ENCODE measurements around the gene MCMBP.
"Not testable (repeated sequence)": the region's sequence is repeated elsewhere in the genome, so short reads cannot be mapped to it uniquely, and the experiment has no call there.

MCMBP gene

DNA sequence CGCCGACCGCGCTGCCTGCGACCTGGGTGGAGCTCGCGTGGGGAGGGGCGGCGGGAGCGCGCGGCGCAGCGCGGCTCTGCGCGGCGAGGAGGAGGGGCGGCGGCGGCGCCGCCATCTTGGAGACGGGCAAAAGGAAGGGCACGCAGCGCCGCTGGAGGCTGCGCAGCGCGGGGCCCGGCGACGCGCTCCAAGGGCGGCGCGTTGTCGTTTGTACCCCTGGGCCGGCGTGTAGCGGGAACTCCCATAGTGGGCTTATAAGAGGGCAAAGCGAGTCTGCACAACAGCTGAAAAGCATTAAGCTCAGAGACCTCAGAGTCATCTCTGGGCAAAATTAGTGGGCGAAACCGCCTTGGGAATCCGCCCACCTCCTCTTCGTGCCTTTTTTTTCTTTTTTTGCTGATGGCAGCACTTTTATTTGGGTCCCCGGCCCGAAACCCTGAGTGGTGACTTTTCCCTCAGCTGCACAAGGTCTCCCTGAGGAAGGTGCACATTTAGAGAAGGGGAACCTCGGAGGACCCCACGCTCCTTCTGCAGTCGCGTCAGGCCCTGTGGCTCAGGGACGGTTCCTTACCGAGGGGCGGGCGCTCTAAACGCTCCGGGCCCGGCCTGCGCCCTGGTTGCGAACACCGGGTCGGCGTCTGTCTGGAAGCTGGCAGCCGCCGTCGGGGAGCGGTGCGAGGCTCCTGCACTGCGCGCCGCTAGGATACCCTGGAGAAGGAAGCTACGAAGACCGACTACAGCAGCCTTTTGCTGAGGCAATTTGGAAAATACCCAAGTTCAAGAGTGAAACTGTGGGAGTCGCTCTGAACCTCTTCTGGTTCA, 428 bp upstream of the MCMBP start:
- DNase-seq: peak; percentile 74 to 91 (median 80)

DNA sequence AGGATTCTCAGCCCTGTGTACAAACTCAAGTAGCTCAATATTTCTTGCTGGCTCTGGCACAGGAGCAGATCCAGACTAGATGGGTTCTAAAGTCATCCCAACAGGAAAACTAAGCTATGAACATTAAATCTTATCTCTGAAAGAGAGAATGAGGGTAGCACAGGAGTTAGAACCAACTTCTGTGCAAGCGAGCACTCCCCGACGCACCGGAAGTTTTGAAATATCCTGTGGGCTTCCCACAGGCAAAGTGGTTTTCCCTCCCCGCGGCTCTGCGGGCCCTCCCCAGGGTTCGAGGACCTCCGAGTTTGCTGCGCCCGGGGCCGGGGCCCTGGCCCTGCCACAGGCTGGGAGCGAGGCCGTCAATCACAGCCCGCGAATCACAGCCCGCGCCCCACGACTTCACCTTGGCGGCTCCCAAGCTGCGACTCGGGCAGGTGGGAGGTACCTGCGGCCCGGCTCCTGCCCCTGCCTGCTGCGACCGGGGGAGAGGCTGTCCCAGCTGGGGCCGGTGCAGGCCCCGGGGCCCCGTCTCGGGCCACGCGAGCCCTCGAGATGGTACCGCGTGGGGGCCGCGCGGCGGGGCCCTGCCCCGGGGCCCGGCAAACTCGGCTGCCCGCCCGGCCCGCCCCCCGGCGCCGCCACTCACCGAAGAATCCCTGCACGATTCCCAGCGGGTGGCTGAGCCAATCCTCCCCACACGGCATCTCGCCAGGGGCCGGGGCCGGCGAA, 598 bp downstream of the MCMBP start:
- DNase-seq: peak; percentile 28 to 56 (median 52)

- DNase-seq: not testable (repeated sequence)
Measured at GRCh38 chr10:119869398-119869797, 3.2 kb downstream of the MCMBP start.

DNA sequence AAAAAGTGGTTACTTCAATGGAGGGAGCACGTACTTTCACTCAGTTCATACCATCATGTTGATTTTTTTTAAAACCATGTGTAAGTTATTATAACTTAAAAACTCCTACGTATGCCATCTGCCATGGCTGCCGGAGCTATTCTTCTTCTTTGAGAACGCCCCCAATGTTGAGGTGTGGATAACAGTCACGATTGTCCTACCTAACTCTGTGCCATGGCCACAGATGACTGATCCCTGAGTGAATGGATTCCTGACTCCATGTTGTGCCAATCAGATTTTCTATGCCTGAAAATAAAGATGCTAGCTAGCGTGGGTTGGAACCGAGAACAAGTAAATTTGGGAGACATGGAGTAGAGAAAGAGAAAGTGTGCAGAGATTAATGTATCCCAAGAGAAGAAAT, 5.3 kb downstream of the MCMBP start:
- no peak for DNase-seq

GRCh38 chr10:119865699-119866240, 6.9 kb downstream of the MCMBP start:
- DNase-seq: no peak

- DNase-seq: no peak
Measured at GRCh38 chr10:119863951-119864565, 8.6 kb downstream of the MCMBP start.

GRCh38 chr10:119862524-119862923, 10.1 kb downstream of the MCMBP start:
- DNase-seq: no peak

DNA sequence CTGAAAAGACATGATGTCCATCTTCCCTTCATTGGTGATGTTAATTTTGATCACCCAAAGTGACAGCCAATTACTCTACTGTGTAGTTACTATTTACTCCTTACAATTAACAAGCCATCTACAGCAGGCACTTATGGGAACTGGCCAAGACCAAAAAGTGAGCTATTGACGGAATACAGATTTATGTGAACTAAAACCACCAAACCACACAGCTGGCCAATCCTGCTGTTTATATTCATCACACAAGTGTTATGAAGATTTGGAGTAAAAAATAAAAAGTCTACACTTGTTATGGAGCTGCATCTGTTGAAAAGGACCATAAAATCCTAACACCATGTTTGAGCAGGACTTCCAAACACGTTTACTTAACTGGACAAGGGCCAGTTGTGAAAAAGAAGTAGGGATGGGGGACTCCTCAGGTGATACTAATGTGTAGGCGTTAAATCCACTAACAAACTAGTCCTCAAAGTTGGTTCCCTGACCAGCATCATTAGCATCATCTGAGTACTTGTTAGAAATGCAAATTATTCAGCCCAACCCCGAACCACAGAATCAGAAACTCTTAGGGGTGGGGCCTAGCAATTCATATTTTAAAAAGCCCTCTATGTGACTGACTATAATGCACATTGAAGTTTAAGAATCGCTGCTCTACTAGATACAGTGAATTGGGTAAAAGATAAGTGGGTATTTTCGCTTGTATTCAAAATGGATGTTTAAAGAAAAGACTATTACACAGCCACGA, 11.6 kb downstream of the MCMBP start:
- no peak for DNase-seq

DNA sequence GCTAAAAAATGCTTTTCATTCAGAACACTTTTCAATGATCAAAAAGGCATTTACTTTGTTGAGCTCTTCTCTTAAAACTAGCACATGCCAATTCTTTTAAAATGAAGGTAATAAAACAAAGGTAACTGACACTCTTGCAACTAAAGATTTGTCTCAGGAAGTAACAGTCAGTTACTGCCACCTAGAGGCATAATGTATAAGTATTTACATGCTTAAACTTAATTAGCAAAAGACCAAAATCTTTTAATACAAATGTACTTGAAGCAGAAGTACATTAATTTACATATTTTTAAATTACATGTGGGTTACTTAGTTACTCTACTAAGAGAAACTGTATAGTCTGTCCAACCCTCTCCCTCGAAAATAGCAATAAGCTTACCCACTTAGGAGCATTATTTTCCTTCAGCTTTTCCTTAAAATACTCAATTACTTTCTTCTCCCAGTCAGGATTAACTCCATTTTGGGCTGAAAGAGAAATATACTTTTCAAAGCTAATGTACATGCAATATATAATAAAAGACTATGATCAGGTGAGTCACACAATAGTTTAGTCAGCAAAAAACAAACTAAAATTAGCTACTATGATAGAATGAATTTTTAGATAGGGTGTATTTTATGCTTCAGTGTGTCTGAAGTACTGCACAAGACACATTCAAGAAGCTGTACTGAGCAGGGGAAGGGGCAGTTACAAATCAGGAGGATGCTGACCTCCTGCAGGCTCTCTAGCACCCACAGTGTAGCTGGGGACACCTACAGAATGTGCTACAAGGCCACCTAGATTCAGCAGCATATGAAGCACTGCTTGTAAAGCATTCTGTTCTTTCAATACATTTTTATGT, 13.0 kb downstream of the MCMBP start:
- peak in 1 of 5 donors; percentile 43 for DNase-seq

DNA sequence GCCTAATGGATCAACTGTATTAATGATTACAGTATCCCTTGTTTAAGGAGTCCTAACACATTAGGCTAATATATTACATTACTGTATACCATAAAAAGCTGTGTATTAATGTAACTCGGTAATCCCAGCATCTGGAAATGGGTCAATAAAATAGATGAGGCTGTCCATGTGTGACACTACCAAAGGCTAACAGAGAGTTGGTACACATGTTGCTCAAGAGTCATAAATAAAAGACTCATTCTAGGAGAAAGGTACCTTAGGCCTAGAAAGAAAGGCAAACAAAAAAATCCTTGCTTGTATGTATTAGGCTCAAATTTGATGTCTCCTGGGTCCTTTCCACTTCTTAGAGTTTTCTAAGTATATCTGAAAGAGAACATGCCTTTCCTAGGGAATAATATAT, 14.6 kb downstream of the MCMBP start:
- no peak for DNase-seq

GRCh38 chr10:119853574-119853973, 19.1 kb downstream of the MCMBP start:
- no peak for DNase-seq

DNA sequence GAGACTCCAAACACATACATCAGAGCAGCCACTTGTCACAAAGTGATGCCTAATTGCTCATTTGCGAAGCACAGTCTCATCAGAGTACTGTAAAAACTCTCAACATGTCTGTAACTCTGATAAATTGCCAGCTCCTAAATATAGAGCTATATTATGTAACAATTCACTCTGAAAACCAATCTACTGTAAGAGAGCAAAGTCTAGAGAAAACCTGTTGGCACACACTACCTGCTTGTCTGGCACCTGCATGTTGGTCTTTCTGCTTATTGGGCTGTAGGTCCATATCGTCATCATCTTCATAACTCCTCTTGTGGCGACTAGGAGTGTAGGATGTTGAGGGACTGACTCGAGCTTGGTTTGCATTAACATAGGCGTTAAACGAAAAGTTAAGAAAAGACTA, 19.8 kb downstream of the MCMBP start:
- DNase-seq: no peak

- DNase-seq: no peak
Measured at GRCh38 chr10:119852277-119852676, 20.4 kb downstream of the MCMBP start.

DNA sequence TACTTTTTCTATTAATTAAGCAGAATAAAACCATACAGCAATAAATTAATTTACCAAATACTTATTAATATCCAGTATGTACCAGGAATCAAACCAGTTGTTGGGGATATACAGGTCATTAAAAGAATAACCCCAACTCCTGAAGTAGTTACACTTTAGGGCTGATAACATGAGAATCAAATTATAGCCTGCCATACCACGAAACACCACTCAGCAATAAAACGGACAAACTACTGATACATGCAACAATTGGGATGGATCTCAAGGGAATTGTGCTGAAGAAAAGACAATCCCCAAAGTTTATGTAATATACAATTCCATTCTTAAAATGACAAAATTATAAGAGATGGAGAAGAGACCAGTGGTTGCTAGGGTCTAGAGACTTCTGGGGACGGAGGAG, 22.7 kb downstream of the MCMBP start:
- no peak for DNase-seq

DNA sequence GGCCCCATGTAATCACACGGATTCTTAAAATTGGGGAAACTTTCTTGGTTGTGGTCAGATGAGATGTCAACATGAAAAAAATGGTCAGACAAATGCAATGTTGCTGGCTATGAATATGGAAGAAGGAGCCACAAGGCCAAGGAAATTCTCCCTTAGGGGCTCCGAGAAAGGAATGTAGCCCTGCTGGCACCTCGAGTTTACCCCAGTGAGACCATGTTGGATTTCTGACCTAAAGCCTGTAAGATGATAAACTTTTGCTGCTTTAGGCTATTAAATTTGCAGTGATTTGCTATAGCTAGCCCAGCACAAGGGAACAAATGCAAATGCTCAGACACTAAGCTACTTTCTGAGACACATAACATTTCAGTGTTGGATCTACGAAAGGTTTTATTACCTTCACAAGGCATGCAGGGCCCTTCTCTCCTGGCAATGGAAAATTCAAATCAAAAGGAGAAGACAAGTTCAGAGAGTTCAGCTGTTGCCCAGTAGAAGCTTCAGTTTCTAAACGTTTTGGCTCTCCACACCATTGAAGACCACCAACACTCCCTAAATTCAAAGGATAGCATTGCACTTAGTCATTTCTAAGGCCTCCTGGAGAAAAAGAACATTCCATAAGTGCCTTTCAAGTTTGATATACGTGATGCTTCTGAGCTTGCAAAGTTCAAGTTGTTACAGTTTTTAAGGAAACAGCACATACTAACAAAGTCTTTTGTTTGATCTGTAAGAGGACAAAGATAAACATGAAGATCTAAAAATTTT, 23.4 kb downstream of the MCMBP start:
- DNase-seq: no peak

GRCh38 chr10:119845656-119846055, 27.0 kb downstream of the MCMBP start:
- DNase-seq: no peak

- peak in 1 of 5 donors; percentile 58 for DNase-seq
Measured at GRCh38 chr10:119834188-119834587, 38.5 kb downstream of the MCMBP start.

- no peak for DNase-seq
Measured at GRCh38 chr10:119832951-119833350, 39.7 kb downstream of the MCMBP start.

GRCh38 chr10:119831656-119832055, 41.0 kb downstream of the MCMBP start:
- DNase-seq: no peak

DNA sequence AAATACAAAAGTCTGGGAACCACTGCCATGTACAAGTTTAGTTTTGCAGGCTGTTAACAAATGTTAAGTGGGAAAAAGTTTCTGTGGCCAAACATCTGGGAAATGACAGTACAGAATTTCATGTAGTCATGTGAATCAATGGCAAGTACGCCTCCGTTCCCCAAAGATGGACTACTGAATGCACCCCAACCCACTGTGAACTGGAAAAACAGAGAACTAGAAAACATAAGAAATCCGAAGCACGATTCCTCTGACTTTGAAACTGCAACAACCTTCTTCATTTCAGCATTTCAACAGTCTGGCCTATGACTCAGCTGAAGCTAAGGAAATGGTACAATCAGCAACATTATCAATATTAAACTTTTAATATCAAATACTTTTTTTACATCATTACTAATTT, 41.8 kb downstream of the MCMBP start:
- DNase-seq: no peak

DNA sequence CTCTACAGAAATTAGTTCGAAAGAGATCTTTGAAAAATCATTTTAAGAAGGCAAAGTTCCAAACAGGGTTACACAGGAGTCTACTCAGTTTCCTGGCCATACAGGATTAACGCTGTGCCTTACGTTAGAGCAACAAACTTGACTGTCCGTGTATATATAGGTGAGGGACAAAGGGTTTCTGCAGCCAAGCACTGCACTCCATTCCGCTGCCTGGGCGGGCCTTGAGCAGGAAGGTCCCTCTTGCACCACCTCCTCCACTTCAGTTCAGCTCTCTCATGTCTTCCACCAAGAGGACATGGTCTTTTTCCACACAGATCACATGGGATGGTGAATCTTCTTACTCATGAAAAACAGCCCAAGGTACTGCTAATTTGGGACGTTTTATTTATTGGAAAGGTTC, 43.2 kb downstream of the MCMBP start:
- no peak for DNase-seq

All from T-helper 1 cell (primary cell).